Frontal cortex (tissue), 4 donors: ENCODE results near the gene ATP2C2. TPM values are rescaled to one million over a fixed set of nuclear protein-coding genes. Genes with fewer than 3 reads are reported as not detected.

ENCODE experiments used
- DNase-seq, 2 donors: peaks; one replicate each; pipeline ENCODE4 v3.0.0; 2012; ENCODE audit warnings: low spot score in 2 of 2
- FAIRE-seq: peaks from 2 replicates; lab custom pipeline; 2012; peaks lifted over from hg19 to GRCh38; lab: Jason Lieb, UNC
- total RNA-seq: library from RNA; depleted of rRNA; stranded (reverse); fragments of >200 nt; gene quantifications from one replicate; pipeline ENCODE4 v1.2.3, GENCODE V29; 2014
- donor health status: control.
- donor health status: control.
- donor health status: control.

Gene ATP2C2
- total RNA-seq, 1 donor from 2014 or later = 6.1 TPM

DNA sequence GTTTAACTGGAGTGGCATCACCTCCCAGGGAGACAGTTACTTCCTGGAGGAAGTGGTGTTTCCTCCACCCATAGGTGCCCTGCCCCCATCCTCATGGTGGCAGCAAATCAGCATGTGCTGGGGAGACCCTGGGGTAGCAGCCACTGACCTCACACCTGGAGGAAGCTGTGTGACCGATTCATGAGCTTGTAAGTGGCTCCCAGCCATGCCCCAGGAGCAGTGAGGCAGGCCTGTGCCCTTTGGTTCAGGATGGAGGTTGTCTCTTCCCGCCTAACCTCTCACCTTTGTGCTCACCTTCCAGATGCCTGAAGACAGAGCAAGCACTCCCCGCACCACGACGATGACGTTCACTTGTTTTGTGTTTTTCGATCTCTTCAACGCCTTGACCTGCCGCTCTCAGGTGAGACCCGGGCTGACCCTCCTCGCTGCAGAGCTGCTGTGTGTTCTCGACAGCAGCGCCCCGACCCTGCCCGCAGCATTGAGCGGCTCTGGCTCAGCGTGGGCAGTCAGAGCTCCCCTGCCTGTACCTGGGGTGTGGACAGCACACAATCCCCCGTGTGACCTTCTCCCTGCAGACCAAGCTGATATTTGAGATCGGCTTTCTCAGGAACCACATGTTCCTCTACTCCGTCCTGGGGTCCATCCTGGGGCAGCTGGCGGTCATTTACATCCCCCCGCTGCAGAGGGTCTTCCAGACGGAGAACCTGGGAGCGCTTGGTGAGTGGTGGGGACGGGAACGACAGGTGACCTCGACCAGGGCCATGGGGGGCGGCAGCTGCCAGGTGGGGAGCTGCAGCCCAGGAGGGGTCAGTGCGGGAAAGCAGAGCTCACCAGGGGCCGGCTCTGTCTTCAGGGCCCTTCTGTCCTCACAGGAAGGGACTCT lies 93.3 kb downstream of the ATP2C2 start:
- DNase-seq (no peak), FAIRE-seq (no peak)

DNA sequence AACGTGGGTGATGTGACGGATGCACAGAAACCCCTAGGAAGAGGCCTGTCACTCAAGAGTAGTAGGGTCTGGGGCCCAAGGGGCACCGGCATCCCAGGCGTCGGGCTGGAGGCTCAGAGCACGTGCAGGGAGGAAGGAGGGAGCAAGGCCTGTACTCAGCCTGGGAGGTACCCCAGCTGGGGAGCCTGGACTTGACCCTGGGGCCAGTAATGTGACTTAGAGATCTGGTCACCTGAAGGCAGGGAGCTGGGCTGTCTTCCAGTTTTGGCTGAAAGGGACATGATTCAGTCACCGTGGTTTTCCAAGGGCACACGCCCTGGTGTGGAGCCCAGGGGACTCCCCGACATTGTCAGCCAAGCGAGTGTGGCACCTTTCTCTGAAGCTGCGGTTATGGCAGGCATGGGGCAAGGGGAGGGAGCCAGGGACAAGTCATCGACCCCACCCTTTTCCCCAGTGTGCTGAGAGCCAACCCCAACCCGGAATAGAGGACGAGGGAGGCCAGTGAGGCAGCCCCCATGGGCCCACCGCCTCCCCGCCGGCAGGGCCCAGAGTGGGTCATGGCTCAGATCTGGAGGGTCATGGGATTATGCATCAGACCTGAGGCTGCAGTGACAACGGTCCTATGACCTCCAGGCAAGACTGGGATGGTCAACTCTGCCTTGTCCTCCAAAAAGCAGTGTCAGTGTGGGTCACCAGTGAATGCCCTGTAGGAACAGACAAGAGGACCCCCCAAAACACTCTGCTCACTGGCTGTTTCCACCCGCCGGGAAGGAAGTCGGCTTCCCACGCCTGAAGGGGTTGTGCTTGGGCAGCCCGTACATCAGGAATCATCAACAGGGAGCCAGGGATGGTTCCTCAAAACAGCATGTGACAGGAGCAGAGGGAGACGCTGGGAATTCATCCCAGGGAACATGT lies 94.2 kb downstream of the ATP2C2 start:
- DNase-seq (no peak), FAIRE-seq (no peak)

DNA sequence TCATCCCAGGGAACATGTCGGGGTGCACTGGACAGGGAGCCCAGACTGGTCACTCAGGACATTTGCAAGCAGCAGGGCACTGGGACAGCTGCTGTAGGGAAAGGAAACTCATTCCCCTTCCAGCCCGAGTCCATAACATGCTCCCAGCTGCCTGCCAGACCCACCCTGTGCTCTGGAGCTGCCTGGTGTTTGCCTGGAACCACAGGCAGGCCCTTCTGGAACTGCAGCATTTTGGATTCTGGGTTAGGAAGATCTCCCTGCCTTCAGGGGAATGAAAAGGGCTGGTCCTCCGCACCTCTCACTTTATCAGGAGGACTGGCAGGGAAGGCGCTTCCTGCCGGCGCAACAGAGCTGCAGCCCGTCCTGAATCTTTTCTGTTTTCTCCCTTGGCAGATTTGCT lies 94.9 kb downstream of the ATP2C2 start:
- FAIRE-seq (no peak), DNase-seq (no peak)

DNA sequence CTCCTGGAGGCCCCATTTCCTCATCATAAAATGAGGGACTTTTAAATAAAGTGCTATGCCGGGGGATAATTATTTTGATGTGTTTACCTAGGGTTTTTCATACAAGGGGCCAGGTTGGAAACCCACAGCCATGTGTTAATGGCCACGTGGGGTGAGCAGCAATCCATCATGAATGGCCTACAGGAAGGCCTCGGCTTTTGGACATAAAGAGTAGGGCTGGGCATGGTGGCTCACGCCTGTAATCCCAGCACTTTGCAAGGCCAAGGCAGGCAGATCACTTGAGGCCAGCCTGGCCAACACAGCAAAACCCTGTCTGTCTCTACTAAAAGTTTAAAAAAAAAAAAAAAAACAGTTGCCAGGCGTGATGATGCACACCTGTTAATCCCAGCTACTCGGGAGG lies 95.8 kb downstream of the ATP2C2 start:
- FAIRE-seq (no peak), DNase-seq (no peak)

DNA sequence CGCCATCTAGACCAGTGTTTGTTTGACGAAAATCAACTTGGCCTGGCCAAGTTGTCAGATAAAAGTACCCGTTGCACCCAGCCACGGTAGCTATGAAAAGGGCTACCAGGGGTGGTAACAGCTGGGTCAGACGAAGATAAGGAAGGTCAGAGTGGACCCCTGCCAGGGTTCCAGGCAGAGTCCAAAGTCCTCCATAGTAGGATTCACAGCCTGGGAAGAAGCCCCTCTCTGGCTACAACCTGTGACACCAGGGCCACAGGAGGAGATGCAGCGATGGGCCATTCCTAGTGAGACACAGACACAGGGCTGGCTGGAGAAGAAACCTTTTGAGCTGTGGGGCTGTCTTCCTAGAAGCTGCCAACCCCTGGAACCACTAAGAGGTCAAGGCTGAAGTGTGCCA lies 96.8 kb downstream of the ATP2C2 start:
- DNase-seq (no peak), FAIRE-seq (no peak)

DNA sequence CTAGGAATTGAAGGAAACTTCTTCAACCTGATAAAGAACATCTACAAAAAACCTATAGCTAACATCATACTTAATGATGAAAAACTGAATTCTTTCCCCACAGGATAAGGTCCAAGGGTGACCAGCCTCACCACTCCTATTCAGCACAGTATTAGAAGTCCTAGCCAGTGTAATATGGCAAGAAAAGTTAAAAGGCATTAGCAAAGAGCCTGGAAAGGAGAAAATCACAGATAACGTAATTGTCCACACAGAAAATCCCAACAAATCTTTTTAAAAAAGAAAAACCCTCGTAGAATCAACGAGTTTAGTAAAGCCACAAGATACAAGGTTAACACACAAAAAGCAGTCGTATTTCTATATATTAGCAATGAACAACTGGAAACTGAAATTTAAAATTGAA lies 98.4 kb downstream of the ATP2C2 start:
- DNase-seq = no peak
- no peak for FAIRE-seq

DNA sequence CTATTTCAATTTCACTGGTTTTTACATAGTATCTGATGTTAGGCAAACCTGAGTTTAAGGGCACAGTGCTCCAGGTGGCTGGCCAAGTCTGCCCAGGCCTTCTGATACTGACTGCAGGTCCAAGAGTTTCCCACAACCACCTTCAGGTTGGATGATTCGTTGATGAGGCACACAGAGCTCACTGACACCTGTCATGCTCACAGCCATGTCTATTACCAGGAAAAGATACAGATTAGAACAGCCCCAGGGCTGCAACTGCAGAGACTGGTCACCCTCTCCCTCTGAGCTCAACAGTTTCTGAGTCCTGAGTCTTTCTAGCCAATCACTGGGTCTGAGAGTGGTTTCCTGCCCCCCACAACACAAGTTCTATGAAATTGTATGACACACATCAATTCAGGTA lies 98.9 kb downstream of the ATP2C2 start:
- FAIRE-seq = no peak
- DNase-seq = no peak

DNA sequence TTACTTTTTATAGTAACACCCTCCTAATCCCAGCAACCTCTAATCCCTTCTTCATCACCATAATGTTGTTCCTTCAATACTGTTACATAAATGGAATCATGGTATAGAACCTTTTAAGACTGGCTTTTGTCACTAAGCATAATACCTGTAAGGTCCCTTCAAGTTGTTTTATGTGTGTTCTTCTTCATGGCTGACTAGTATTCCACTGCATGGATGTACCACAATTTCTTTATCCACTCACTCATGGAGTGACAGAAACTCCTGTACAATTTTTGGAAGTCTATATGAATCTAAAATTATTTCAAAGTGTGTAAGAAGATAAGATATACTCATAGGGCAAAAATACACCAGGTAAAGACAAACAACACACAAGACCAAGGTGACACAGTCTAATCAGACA lies 99.4 kb downstream of the ATP2C2 start:
- FAIRE-seq (no peak), DNase-seq (no peak)

DNA sequence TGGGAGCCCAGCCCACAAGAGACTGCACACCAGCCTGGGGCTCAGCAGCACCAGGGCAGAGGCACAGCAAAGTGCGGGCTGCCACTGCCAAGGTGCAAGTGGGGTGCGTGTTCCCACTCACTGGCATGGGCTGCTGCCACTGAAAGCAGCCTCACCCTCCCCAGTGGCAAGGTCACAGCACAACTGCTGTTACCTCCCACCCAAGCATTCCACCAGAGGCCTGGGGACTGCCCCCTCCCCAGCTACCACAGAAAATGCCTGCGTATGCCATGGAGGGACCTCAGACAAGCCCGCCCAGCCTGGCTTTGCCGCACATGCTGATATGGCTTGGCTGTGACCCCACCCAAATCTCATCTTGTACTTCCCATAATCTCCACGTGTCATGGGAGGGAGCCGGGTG lies 103.0 kb downstream of the ATP2C2 start:
- DNase-seq (no peak), FAIRE-seq (no peak)

DNA sequence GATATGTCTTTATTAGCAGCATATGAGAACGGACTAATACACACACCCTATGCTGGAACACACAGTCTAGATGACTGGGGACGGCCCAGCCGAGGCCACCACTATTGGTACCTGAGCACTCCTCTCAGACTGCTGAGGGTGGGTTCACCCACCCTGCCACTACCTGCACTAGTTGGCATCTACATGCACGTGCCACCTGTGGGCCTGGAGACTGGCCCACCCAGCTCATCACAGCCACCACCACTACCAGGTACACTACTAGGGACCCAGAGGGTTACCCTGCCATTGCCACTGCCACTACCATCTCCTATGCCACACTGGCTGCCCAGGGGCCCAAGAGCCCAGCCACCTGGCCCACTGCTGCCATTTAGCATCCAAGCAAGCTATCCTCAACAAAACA lies 103.6 kb downstream of the ATP2C2 start:
- no peak for FAIRE-seq
- DNase-seq = no peak

DNA sequence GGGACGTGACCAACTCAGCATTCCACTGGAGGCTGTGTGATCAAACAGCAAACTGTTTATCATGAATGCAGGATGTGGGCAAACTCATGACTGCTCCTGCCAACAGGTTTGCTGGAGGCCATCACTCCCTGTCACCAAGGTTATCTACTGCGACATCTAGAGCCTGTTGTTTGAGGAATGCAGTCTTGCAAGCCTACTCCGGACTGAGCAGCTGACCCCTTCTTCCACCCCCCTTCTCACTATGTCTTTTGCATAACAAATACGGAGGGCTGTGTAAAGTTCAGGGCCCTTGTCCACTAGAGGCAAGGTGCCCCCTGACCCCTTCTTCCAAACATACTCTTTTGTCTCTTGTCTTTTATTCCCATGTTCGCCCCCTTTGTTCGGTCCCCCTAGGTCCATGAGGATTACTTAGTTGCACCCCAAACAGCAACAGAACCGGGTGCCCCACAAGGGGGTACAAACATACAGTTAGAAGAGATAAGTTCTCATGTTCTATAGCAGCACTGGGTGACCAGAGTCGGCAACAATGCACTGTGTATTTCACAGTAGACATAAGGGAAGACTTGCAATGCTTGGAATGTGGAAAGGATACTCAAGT lies 107.4 kb downstream of the ATP2C2 start:
- DNase-seq (no peak), FAIRE-seq (no peak)

DNA sequence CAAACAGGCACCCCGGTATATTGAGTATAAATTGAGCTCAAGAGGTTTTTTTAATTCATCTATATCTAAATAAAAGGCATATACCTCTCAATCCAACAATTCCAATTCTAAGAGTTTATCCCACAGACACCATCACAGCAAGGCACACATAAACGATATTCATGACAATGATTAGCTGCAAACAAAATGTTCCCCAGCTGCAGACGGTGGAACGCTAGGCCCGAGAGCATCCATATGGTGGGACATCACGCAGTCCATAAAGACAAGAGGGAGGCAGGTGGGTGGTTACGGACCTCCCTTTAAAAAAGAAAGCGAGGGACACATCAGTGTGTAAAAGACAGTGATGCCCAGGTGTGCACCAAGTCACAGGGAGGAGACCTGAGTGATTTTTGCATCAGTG lies 108.1 kb downstream of the ATP2C2 start:
- FAIRE-seq = no peak
- DNase-seq = no peak

DNA sequence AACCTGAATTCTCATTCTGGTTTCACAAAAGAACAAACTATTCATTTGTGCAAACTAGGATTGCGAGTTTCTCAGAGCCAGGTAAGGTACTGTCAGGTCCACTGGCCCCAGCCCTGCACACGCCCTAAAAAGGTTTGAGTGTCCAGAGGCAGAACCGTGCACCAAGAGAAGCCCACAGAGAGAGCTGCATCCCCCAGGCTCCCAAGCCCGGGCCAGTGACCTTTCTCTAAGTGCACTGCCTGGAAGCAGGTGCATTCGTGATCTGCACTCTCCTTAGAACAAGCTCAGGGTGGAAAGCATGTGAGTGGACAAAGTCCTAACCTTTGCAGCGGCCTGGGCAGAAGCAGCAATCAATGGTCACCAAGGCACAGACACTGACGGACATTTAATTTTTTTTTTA lies 109.3 kb downstream of the ATP2C2 start:
- no peak for FAIRE-seq

DNA sequence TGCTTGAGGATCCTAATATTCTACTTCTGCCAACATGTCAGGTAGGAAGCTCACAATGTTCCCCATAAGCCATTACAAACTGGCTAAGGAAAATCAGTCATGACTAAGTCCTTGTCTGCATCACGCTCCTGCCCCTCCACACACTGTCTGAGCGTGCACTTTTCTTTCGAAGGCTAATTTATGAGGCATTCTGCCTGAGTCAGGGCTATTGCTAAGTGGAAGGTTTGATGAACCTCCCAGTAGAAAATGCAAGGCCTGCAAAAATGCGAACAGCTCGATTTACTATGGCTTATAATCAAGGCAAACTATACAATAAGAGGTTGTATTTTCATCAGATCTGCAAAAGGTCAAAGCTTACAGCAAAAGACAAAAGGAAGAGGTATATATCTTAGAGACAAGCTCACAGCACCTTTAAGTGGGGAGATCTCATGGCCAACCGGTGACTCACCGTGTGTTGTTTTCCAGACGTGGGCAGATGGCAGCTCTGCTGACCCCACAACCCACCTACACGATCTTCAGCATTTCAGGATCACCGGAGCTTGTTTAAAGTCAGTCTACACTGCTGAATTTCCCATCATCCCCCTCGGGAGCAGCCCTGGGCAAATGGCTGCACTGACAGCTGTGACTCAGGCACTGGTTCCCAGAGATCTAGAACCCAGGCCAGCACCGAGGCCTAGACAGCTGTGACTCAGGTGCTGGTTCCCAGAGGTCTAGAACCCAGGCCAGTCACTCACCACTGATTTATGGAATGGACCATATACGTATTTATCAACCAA lies 110.0 kb downstream of the ATP2C2 start:
- FAIRE-seq (no peak), DNase-seq (no peak)

More for the DNA sequence above, 109.3 kb downstream of the ATP2C2 start:
- no peak for DNase-seq

DNA sequence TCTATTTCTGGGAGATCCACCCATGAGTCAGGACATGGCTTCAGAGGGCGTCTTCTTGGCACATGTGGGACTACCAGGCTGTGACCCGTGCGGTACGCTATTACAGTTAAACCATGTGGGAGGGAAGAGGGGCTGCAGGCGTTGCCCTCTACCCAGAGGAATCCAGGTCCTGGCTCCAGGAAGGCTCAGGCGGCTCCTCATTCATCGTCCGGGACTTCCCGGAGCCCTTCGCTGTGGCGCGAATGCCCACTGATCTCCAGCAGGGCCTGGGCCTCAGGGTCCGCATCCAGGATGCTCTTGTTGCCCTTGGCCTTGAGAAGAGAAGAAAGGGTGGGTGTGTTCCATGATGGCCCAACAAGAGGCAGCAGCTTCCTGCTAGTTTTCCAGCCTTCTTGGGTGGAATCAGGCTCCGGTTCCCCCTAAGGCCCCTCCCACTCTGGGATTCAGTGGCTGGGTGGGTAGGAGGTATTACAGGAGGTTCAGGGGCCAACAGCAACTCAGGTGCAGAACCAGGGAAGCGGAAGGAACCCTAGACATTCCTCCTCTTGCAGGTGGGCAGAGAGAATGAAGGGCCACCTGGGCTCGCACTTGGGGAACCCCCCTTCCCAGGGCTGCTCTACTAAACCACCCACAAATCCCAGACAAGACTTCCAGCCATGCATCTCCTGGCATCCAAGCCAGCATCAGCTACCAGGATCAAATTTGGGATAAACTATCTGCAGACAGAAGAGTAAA lies 111.5 kb downstream of the ATP2C2 start:
- no peak for FAIRE-seq
- DNase-seq = no peak

DNA sequence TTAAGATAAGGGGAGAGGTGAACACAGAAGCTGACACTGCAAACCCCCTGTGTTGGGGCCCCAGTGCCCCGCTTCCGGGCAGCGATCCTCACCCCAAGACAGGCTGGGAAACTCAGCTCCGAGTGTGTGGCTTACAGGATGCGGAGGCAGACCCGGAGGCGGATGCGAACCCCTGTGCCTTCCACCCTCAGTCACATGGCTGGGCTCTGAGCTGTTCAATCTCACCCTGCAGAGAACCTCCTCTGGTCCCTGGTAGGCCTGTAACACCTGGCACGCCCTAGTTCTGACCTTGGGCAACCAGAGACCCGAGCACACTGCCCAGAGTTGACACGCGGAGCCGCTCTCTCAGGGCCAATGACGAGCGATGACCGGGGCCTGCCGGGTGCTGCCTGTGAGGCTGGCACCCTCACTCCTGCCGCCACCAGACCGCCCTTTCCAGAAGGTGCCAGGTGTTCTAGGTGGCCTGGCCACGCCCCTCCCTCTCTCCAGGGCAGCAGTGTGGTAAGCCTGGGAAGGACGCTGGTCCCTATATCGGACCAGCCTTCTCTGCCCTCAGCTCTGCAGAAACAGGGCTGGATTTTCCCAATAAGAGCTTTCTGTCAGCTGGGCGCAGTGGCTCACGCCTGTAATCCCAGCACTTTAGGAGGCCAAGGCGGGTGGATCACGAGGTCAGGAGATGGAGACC lies 112.9 kb downstream of the ATP2C2 start:
- FAIRE-seq (no peak), DNase-seq (no peak)

DNA sequence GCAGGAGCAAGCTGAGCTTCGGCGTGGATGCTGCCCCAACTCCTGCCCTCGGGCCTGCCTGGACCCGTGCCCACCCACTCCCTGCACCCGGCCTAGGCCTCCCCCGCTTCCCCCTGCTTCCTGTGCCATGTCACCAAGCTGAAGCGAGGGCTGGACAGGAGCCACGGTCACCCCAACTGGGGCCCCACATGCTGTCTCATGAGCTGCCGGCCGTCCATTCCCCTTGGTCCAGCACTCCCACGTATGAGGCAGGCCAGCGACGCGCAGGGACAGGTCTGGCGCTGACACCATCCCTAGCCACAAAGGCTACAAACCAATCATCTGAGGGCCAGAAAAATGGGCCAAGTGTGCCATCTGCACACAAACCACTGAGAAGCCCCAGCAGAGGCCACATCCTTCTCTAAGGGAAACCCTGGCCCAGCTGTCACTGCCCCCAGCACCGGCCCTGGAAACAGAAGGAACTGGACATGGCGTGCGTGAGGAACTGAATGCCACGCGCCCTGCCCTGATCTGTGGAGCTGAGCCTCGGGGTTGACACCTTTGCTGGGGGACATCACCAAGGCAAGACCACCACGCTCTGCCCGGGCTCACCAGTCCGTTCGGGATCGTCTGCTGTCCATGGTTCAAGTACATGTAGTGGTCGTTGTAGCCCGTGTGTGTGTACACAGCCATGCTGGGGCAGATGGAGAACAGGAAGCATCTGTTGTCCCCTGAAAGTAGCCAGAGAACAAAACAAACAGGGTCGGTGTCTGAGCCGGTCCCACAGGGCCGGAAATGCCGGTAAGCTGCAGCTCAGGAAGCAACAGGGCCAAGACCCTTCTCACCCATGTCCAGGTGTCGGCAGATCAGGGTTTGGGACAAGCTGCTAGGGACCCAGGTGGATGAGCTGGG lies 113.9 kb downstream of the ATP2C2 start:
- DNase-seq (no peak), FAIRE-seq (no peak)
